K562 (cell line): ENCODE data around the gene GLI3. TPM values are rescaled to one million over a fixed set of nuclear protein-coding genes. Genes with fewer than 3 reads are reported as not detected.

ENCODE experiments used
- ATAC-seq: fragments of 200-7000 bp; cut with Tn5 transposase; 3 replicates; pipeline ENCODE4 v1.9.1; 2020; ENCODE audit warnings: moderate library complexity
- BruUV-seq: library from RNA; stranded (reverse); fragments of 400-500 nt; replicated peaks from 2 replicates; lab custom pipeline; 2021; lab: Mats Ljungman, UMichigan
- CTCF ChIA-PET: fragments of 300-600 bp; formaldehyde crosslinking; extraction: SDS; loops from one replicate; lab custom pipeline; 2021; ENCODE audit warnings: low intra/inter-chr PET ratio; lab: Yijun Ruan, JAX
- POLR2A ChIA-PET: fragments of 300-600, 350-650 bp; sonication (Branson Sonifier 250); formaldehyde crosslinking; extraction: SDS; loops from one replicate; lab custom pipeline; 2021; ENCODE audit warnings: antibody characterized with exemption, inconsistent platforms; lab: Yijun Ruan, JAX
- DNase-seq, 4 experiments: peaks; one replicate each; pipeline versions ENCODE4 v3.0.0 to v3.0.0-alpha.2; 2011 to 2018; ENCODE audit warnings: low spot score in 3 of 4, mixed read lengths in 3 of 4; ENCODE audit errors: extremely low read depth in 1 of 4
- FAIRE-seq: peaks from 2 replicates; lab custom pipeline; 2011; peaks lifted over from hg19 to GRCh38; lab: Jason Lieb, UNC
- H2AFZ ChIP-seq: 2 replicates; pipeline ENCODE4 v1.6.0; 2011; ENCODE audit warnings: low read depth, low read length, control low read depth, inconsistent platforms
- H3K27ac ChIP-seq: fragments of 200-600 bp; 3 replicates; pipeline ENCODE4 v1.8.0; 2011; ENCODE audit warnings: low read depth, mild to moderate bottlenecking, control low read depth, inconsistent platforms, low read length, moderate library complexity, mixed read lengths; ENCODE audit errors: extremely low read depth
- H3K27me3 ChIP-seq, 2 experiments: fragments of 300-600 bp in 1 of 2; 2 replicates in 1 of 2; 3 replicates in 1 of 2; pipeline versions ENCODE4 v1.6.0 to v1.8.0; 2011; ENCODE audit warnings: inconsistent platforms in 2 of 2, low read length in 2 of 2, mild to moderate bottlenecking in 1 of 2, mixed read lengths in 1 of 2, moderate library complexity in 1 of 2; ENCODE audit not compliant: control insufficient read depth in 2 of 2, insufficient read depth in 2 of 2
- H3K36me3 ChIP-seq: fragments of 300-600 bp; 3 replicates; pipeline ENCODE4 v1.8.0; 2011; ENCODE audit warnings: mild to moderate bottlenecking, low read length, inconsistent platforms; ENCODE audit not compliant: control insufficient read depth, insufficient read depth
- H3K4me1 ChIP-seq, 2 experiments: fragments of 200-600 bp in 1 of 2; replicated peaks in 1 of 2; 2 replicates in 1 of 2; 3 replicates in 1 of 2; pipeline versions ENCODE4 v1.5.1 to v1.8.0; 2011; ENCODE audit warnings: inconsistent platforms in 2 of 2, low read length in 2 of 2, mild to moderate bottlenecking in 1 of 2, mixed read lengths in 1 of 2, moderate library complexity in 1 of 2; ENCODE audit not compliant: control insufficient read depth in 2 of 2, insufficient read depth in 2 of 2
- H3K4me2 ChIP-seq: 2 replicates; pipeline ENCODE4 v1.6.1; 2011; ENCODE audit warnings: low read length, control low read depth, inconsistent platforms, mixed read lengths; ENCODE audit not compliant: insufficient read depth
- H3K4me3 ChIP-seq: fragments of 200-600 bp; sonication (generic), shearing (Covaris generic); 2 replicates; pipeline ENCODE4 v1.5.1; 2016; ENCODE audit warnings: control low read depth, inconsistent platforms
- H3K79me2 ChIP-seq: fragments of 200-600 bp; 3 replicates; pipeline ENCODE4 v1.8.0; 2011; ENCODE audit warnings: low read length, inconsistent platforms; ENCODE audit not compliant: control insufficient read depth, insufficient read depth
- H3K9ac ChIP-seq, 2 experiments: 2 replicates each; pipeline versions ENCODE4 v1.6.0 to v1.6.1; 2011; ENCODE audit warnings: low read depth in 2 of 2, low read length in 2 of 2, control low read depth in 1 of 2, inconsistent platforms in 1 of 2, mild to moderate bottlenecking in 1 of 2, mixed read lengths in 1 of 2; ENCODE audit not compliant: insufficient read depth in 1 of 2
- H3K9me1 ChIP-seq: one replicate; pipeline ENCODE4 v1.6.0; 2011; ENCODE audit warnings: inconsistent platforms, mild to moderate bottlenecking, low read length, moderate library complexity; ENCODE audit not compliant: control insufficient read depth, insufficient read depth
- H3K9me3 ChIP-seq: replicated peaks from 2 replicates; pipeline ENCODE4 v1.5.1; 2011; ENCODE audit warnings: low read depth, low read length, inconsistent platforms; ENCODE audit not compliant: control insufficient read depth, insufficient read depth
- H4K20me1 ChIP-seq: replicated peaks from 2 replicates; pipeline ENCODE4 v1.6.1; 2011; ENCODE audit warnings: low read length, inconsistent platforms, mixed read lengths; ENCODE audit not compliant: control insufficient read depth, insufficient read depth
- BACH1 ChIP-seq: fragments of 200-800 bp; sonication (Bioruptor generic); IDR thresholded peaks from 2 replicates; pipeline ENCODE4 v1.6.1; 2016; ENCODE audit warnings: missing genetic modification characterization, missing compliant biosample characterization
- C11orf30 ChIP-seq: fragments of 450-650 bp; IDR thresholded peaks from 2 replicates; pipeline ENCODE4 v1.6.1; 2016; ENCODE audit warnings: low read depth, mild to moderate bottlenecking
- HNRNPH1 ChIP-seq: fragments of 200-400 bp; formaldehyde crosslinking; optimal IDR thresholded peaks from 2 replicates; pipeline ENCODE3; 2017; ENCODE audit warnings: low read depth, mild to moderate bottlenecking, low read length, moderate library complexity
- MAFG ChIP-seq: fragments of 450-650 bp; conservative IDR thresholded peaks from 2 replicates; pipeline ENCODE4 v1.6.1; 2016; ENCODE audit warnings: missing genetic modification characterization, missing compliant biosample characterization
- NELFE ChIP-seq: IDR thresholded peaks from 2 replicates; pipeline ENCODE4 v1.6.1; 2011; ENCODE audit warnings: mild to moderate bottlenecking; ENCODE audit not compliant: insufficient read depth, insufficient read length
- NFIX ChIP-seq: fragments of 250-450 bp; sonication (Bioruptor Pico); IDR thresholded peaks from 2 replicates; pipeline ENCODE4 v1.4.0; 2020; ENCODE audit warnings: low read depth, mild to moderate bottlenecking, moderate library complexity
- POLR2B ChIP-seq: fragments of 450-650 bp; IDR thresholded peaks from 2 replicates; pipeline ENCODE4 v1.6.1; 2018; ENCODE audit warnings: low read depth; ENCODE audit not compliant: partially characterized antibody
- SETDB1 ChIP-seq: IDR thresholded peaks from one replicate; pipeline ENCODE4 v1.6.1; 2012; ENCODE audit warnings: low read length, control low read depth, inconsistent platforms
- SIN3A ChIP-seq, 2 experiments: fragments of 150-350 bp in 1 of 2; IDR thresholded peaks; 2 replicates each; pipeline ENCODE4 v1.6.1; 2011 to 2016; ENCODE audit warnings: borderline replicate concordance in 2 of 2, low read depth in 2 of 2, low read length in 2 of 2, mild to moderate bottlenecking in 2 of 2, moderate library complexity in 2 of 2; ENCODE audit not compliant: control insufficient read depth in 1 of 2
- SNIP1 ChIP-seq: fragments of 450-650 bp; IDR thresholded peaks from 2 replicates; pipeline ENCODE4 v1.7.1; 2017; ENCODE audit warnings: low read depth, mild to moderate bottlenecking
- ZC3H4 ChIP-seq: sonication (generic); formaldehyde crosslinking; IDR thresholded peaks from 2 replicates; pipeline ENCODE4 v1.9.0; 2021; ENCODE audit warnings: missing genetic modification reagents, borderline replicate concordance
- ZNF347 ChIP-seq: fragments of 450-650 bp; formaldehyde crosslinking; IDR thresholded peaks from 2 replicates; pipeline ENCODE4 v1.4.0; 2020; ENCODE audit warnings: low read depth, mild to moderate bottlenecking, moderate library complexity
- ZNF512 ChIP-seq: IDR thresholded peaks from 2 replicates; pipeline ENCODE4 v1.6.1; 2016; ENCODE audit warnings: missing genetic modification characterization, missing compliant biosample characterization
- WGBS: fragments of 100-300 bp; shearing (Covaris generic); methylation state at CpG from one replicate; pipeline ENCODE4 v1.1.6; 2016; ENCODE audit warnings: low coverage, mixed read lengths; ENCODE audit not compliant: insufficient coverage; ENCODE audit errors: missing lambda C conversion rate; 5-methylcytosine and 5-hydroxymethylcytosine counted together
- in situ Hi-C: fragments of 300-500 bp; cut with MboI; formaldehyde crosslinking; loops from 4 replicates; pipeline ENCODE4 v1.15.0; 2018; ENCODE audit warnings: inconsistent platforms, mixed read lengths
- intact Hi-C: fragments of 100-400 bp; cut with micrococcal nuclease; formaldehyde crosslinking; loops from 2 replicates; pipeline ENCODE4 v1.14.2; 2022
- polyA plus RNA-seq, 8 experiments: library from polyadenylated mRNA; depleted of rRNA in 4 of 8; stranded (reverse) in 5 of 8; unstranded in 3 of 8; fragments of >200 nt; fragmentation: Nextera tagmentation in 2 of 8; fragmentation: Illumina TruSeq in 1 of 8; extraction: Ambion mirVana in 2 of 8; extraction: Trizol in 1 of 8; gene quantifications; 2 replicates each; pipeline versions ENCODE4 v1.2.1 to v1.2.3, GENCODE V29; 2011 to 2014; ENCODE audit warnings: inconsistent platforms in 1 of 8, missing spikeins in 1 of 8
- total RNA-seq, 7 experiments: library from RNA; depleted of rRNA in 6 of 7; stranded (reverse); fragments of >200 nt in 6 of 7; fragmentation: Illumina TruSeq in 2 of 7; extraction: Trizol in 2 of 7; gene quantifications; 2 replicates each; pipeline versions ENCODE4 v1.2.1 to v1.2.3, GENCODE V29; 2011 to 2021; ENCODE audit warnings: low replicate concordance in 1 of 7
- TF ChIP-seq, protein P1 (sequence below): IDR thresholded peaks from 3 replicates; pipeline ENCODE4 v1.6.1; 2011; ENCODE audit warnings: borderline replicate concordance, mild to moderate bottlenecking, moderate library complexity; ENCODE audit not compliant: insufficient read length; ENCODE audit errors: extremely low read depth

GLI3 gene
- total and polyA plus RNA-seq, 9 of the 15 experiments (the other 6 are each of a cell fraction or from before 2014, with no cell fraction given): 0.01 to 0.18 (median 0.07) TPM; not detected in 6

DNA sequence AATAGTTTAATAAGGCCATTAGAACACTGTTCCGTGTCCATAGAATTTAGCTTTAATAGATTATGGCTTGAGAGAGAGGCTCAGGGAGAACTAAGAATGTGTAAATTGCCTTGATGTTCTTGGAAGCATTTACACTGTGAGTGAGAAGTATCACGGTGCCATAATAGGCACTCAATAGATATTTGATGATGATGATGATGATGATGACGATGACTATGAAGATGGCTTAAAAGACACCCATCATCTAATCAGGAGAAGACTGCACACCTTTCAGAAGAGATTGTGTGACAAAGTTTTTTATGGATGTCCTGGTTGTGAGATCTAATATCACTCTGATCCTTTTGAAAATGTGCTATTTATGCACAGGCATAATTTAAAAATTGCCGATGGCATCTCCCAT lies 264.2 kb downstream of the GLI3 start:
- no peak overlapping the region for H3K4me3 ChIP-seq
- no peak overlapping the region for H3K4me2 ChIP-seq
- no peak overlapping the region for H3K9ac ChIP-seq
- BruUV-seq: no TSS peak
- in situ Hi-C loops: no loop called here
- no peak overlapping the region for H2AFZ ChIP-seq
- DNase-seq: no peak
- WGBS: 0% methylated on average over 4 of the region's 4 CpGs
- POLR2A ChIA-PET: no interaction called here
- H4K20me1 ChIP-seq: no peaks in the 10 kb centered on the region; the same call in 1 of the 2 replicates
- TF ChIP-seq HNRNPH1: no peak
- TF ChIP-seq SNIP1: no peak
- no peak for TF ChIP-seq NELFE
- TF ChIP-seq, protein P1, sequence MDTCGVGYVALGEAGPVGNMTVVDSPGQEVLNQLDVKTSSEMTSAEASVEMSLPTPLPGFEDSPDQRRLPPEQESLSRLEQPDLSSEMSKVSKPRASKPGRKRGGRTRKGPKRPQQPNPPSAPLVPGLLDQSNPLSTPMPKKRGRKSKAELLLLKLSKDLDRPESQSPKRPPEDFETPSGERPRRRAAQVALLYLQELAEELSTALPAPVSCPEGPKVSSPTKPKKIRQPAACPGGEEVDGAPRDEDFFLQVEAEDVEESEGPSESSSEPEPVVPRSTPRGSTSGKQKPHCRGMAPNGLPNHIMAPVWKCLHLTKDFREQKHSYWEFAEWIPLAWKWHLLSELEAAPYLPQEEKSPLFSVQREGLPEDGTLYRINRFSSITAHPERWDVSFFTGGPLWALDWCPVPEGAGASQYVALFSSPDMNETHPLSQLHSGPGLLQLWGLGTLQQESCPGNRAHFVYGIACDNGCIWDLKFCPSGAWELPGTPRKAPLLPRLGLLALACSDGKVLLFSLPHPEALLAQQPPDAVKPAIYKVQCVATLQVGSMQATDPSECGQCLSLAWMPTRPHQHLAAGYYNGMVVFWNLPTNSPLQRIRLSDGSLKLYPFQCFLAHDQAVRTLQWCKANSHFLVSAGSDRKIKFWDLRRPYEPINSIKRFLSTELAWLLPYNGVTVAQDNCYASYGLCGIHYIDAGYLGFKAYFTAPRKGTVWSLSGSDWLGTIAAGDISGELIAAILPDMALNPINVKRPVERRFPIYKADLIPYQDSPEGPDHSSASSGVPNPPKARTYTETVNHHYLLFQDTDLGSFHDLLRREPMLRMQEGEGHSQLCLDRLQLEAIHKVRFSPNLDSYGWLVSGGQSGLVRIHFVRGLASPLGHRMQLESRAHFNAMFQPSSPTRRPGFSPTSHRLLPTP: no peak
- no peak for TF ChIP-seq NFIX
- no peak for TF ChIP-seq SIN3A (IDR thresholded peaks at IDR 0.05; ENCODE audit: borderline replicate concordance in 2 of 2, control insufficient read depth in 1 of 2, low read depth in 2 of 2, low read length in 2 of 2)
- TF ChIP-seq ZNF347: no peak
- no peak for TF ChIP-seq POLR2B
- TF ChIP-seq SETDB1: no peak
- no peak for TF ChIP-seq ZNF512
- no peak for TF ChIP-seq C11orf30
- TF ChIP-seq BACH1 (tag): no peak
- TF ChIP-seq ZC3H4 (CRISPR knock-in tag): no peak
- no peak for TF ChIP-seq MAFG (tag)
- TF ChIP-seq, all 486 proteins: peak for 0
- no peak for FAIRE-seq
- Histone ChIP-seq H3K27ac (no peak overlapping the region), H3K27me3 (peaks cover 0 to 5% of the 10 kb centered on the region in 2 experiments; a peak in 3 of 5 replicates), H3K9me3 (no peaks in the 10 kb centered on the region), H3K9me1 (peaks cover 7% of the 10 kb centered on the region), H3K36me3 (no peaks in the 10 kb centered on the region), H3K4me1 (no peaks in the 10 kb centered on the region), H3K79me2 (no peaks in the 10 kb centered on the region)
- CTCF ChIA-PET: no interaction called here
- no peak for ATAC-seq
- intact Hi-C loops: no loop called here
